GM12874 (cell line): ENCODE data around the gene RCSD1.

Experiments
- TF ChIP-seq, protein P1 (sequence below): IDR thresholded peaks from 2 replicates; pipeline ENCODE4 v1.5.1; 2011; ENCODE audit warnings: low read depth, mild to moderate bottlenecking, control low read depth, low read length, moderate library complexity; ENCODE audit not compliant: insufficient read depth

RCSD1 gene

DNA sequence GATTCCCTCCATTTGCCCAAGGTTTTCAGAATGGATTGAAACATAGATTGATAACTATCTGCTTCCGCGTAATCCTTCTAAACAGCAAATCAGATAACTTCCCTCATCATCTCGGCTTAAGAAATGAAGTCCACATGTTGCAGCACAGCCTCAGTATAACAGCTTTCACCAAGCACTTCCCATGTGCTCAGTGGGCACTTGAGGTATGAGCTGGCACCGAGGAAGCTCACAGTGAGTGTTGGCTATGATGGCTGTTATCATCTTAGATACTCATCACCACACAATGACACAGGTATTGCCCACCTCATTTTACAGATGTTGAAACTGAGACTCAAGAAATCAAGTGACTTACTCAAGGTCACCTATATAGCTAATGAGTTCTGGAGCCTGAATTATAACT is 43.2 kb downstream of the RCSD1 start:
- TF ChIP-seq, protein P1, sequence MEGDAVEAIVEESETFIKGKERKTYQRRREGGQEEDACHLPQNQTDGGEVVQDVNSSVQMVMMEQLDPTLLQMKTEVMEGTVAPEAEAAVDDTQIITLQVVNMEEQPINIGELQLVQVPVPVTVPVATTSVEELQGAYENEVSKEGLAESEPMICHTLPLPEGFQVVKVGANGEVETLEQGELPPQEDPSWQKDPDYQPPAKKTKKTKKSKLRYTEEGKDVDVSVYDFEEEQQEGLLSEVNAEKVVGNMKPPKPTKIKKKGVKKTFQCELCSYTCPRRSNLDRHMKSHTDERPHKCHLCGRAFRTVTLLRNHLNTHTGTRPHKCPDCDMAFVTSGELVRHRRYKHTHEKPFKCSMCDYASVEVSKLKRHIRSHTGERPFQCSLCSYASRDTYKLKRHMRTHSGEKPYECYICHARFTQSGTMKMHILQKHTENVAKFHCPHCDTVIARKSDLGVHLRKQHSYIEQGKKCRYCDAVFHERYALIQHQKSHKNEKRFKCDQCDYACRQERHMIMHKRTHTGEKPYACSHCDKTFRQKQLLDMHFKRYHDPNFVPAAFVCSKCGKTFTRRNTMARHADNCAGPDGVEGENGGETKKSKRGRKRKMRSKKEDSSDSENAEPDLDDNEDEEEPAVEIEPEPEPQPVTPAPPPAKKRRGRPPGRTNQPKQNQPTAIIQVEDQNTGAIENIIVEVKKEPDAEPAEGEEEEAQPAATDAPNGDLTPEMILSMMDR = no peak

DNA sequence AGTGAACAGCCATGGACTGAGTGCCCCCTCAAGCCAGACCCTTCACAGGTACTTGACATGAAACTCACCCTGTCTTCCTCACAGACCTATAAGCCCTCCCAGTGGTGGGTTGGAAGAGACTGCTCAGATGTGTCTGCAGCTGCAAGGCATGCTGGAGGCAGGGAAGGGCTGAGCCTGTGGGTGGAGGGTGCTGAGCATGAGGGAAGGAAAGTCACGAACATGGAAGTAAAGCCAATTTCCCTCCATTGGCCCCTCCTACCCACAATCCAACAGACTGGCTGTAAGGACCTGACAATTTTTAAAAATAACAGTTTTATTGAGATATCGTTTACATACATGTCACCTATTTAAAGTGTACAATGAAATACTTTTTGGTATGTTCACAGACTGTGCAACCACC is 44.1 kb downstream of the RCSD1 start:
- TF ChIP-seq, protein P1 = no peak

DNA sequence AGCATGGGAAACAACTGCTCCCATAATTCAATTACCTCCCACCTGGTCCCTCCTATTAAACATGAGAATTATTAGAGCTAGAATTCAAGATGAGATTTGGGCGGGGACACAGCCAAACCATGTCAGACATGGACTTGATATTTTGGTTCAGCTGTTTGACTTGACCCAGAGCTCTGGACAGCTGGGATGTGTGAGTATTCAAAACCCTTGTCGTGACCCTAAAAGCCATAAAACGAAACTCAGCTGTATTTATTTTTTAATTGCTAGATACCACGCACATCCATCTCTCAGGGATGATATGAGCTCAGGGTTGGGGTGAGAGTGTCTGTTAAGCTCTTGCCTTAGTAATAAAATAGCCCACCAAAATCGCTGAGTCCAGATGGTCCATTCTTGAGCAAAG is 45.4 kb downstream of the RCSD1 start:
- TF ChIP-seq, protein P1 = no peak

GRCh38 chr1:167676205-167676915 is 46.3 kb downstream of the RCSD1 start:
- TF ChIP-seq, protein P1 = no peak

- TF ChIP-seq, protein P1 = no peak
Observed at GRCh38 chr1:167676916-167677848, 47.1 kb downstream of the RCSD1 start.

- TF ChIP-seq, protein P1 = no peak
Observed at GRCh38 chr1:167678422-167678821, 48.4 kb downstream of the RCSD1 start.

DNA sequence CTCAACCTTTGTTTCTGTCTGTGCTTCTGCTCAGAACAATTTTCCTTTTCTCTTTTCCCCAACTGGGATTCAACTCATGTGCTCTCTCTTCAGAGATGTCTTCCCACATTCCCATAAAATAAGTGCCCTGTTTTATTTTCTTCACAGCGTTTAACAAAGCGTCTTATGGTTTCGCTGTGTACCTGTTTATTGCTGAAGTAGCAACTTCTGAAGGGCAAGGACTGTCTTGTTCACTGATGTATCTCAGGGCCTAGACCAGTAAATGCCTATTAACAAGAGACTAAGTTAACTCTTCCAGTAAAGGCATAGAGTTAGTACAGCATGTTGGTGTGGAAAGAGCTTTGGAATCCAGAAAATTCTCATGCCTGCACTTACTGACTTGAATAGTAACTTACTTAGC is 48.8 kb downstream of the RCSD1 start:
- TF ChIP-seq, protein P1 = no peak
